WI38 (cell line): Measurements from ENCODE around the gene MTA2.

Experiments
- H3K4me3 ChIP-seq: 2 replicates; pipeline ENCODE4 v1.5.1; 2011; ENCODE audit warnings: low read depth, mild to moderate bottlenecking, control low read depth, low read length
- CTCF ChIP-seq: IDR thresholded peaks from 2 replicates; pipeline ENCODE4 v1.5.1; 2012; ENCODE audit warnings: low read depth, mild to moderate bottlenecking, control low read depth, low read length

MTA2 gene

GRCh38 chr11:62604460-62605120 is 2.9 kb upstream of the MTA2 start:
- H3K4me3 ChIP-seq: no peak overlapping the region
- TF ChIP-seq CTCF: no peak

GRCh38 chr11:62603776-62604299 is 2.2 kb upstream of the MTA2 start:
- no peak for TF ChIP-seq CTCF
- H3K4me3 ChIP-seq: no peak overlapping the region

GRCh38 chr11:62603072-62603408 is 1.4 kb upstream of the MTA2 start:
- TF ChIP-seq CTCF: no peak
- H3K4me3 ChIP-seq: no peak overlapping the region

- TF ChIP-seq CTCF: no peak
- peak overlapping the region; percentile 79 for H3K4me3 ChIP-seq
Observed at GRCh38 chr11:62602141-62603071, 741 bp upstream of the MTA2 start.

- H3K4me3 ChIP-seq: peak overlapping the region; percentile 79
- no peak for TF ChIP-seq CTCF
Observed at GRCh38 chr11:62601122-62601371, 618 bp downstream of the MTA2 start.

- peak overlapping the region; percentile 79 for H3K4me3 ChIP-seq
- no peak for TF ChIP-seq CTCF
Observed at GRCh38 chr11:62600367-62601121, 1.1 kb downstream of the MTA2 start.

GRCh38 chr11:62599901-62600300 is 1.8 kb downstream of the MTA2 start:
- H3K4me3 ChIP-seq: peak overlapping the region; percentile 79
- no peak for TF ChIP-seq CTCF
